Left ventricle myocardium inferior (tissue), 1 donor: ENCODE measurements around the gene B4GALT6. TPM values are rescaled to one million over a fixed set of nuclear protein-coding genes. Genes with fewer than 3 reads are reported as not detected.

Experiments used
- DNase-seq: peaks from one replicate; pipeline ENCODE4 v3.0.0-alpha.2; 2020
- H3K27ac ChIP-seq: fragments of 200-600 bp; replicated peaks from 2 replicates; pipeline ENCODE4 v1.8.0; 2021
- H3K27me3 ChIP-seq: fragments of 200-600 bp; 2 replicates; pipeline ENCODE4 v1.8.0; 2021; ENCODE audit warnings: low read depth
- H3K36me3 ChIP-seq: fragments of 200-600 bp; 2 replicates; pipeline ENCODE4 v1.8.0; 2021
- H3K4me1 ChIP-seq: fragments of 200-600 bp; 2 replicates; pipeline ENCODE4 v1.8.0; 2021
- H3K4me3 ChIP-seq: fragments of 200-600 bp; 2 replicates; pipeline ENCODE4 v1.8.0; 2021; ENCODE audit warnings: mild to moderate bottlenecking, moderate library complexity
- H3K9me3 ChIP-seq: fragments of 200-600 bp; replicated peaks from 2 replicates; pipeline ENCODE4 v1.8.0; 2021
- CTCF ChIP-seq: fragments of 200-600 bp; IDR thresholded peaks from 2 replicates; pipeline ENCODE4 v1.8.0; 2021; ENCODE audit warnings: antibody characterized with exemption, mild to moderate bottlenecking, borderline replicate concordance
- intact Hi-C: fragments of 100-400 bp; cut with micrococcal nuclease; formaldehyde crosslinking; loops from one replicate; pipeline ENCODE4 v1.11.0; 2022
- total RNA-seq: library from RNA; stranded (reverse); fragmentation: NEBNext Ultra II Directional; extraction: Animal tissue kit (Norgen Biotek cat#: 25700); gene quantifications from one replicate; pipeline ENCODE4 v1.2.1, GENCODE V29; 2021
- donor health status: DM: no; HTN: yes; CAD: no; lungs with severe emphysema.

Gene B4GALT6
- total RNA-seq, 1 donor from 2014 or later, result 5.3 TPM

- H3K4me3 ChIP-seq, result no peak overlapping the region
- no peaks in the 10 kb centered on the region for H3K27me3 ChIP-seq
- no peak for DNase-seq
- no peaks in the 10 kb centered on the region for H3K4me1 ChIP-seq
- H3K27ac ChIP-seq, result no peak overlapping the region
- no peaks in the 10 kb centered on the region for H3K36me3 ChIP-seq
- intact Hi-C loops, result no loop called here
- no peaks in the 10 kb centered on the region for H3K9me3 ChIP-seq
- no peak for TF ChIP-seq CTCF
These were observed 65.1 kb downstream of the B4GALT6 start for GRCh38 chr18:31619291-31619690.

GRCh38 chr18:31618801-31619200 lies 65.6 kb downstream of the B4GALT6 start:
- Histone ChIP-seq H3K36me3 (no peaks in the 10 kb centered on the region), H3K4me3 (no peak overlapping the region), H3K27ac (no peak overlapping the region), H3K4me1 (no peaks in the 10 kb centered on the region), H3K27me3 (no peaks in the 10 kb centered on the region), H3K9me3 (no peaks in the 10 kb centered on the region)
- intact Hi-C loops, result no loop called here
- TF ChIP-seq CTCF, result no peak
- no peak for DNase-seq

DNA sequence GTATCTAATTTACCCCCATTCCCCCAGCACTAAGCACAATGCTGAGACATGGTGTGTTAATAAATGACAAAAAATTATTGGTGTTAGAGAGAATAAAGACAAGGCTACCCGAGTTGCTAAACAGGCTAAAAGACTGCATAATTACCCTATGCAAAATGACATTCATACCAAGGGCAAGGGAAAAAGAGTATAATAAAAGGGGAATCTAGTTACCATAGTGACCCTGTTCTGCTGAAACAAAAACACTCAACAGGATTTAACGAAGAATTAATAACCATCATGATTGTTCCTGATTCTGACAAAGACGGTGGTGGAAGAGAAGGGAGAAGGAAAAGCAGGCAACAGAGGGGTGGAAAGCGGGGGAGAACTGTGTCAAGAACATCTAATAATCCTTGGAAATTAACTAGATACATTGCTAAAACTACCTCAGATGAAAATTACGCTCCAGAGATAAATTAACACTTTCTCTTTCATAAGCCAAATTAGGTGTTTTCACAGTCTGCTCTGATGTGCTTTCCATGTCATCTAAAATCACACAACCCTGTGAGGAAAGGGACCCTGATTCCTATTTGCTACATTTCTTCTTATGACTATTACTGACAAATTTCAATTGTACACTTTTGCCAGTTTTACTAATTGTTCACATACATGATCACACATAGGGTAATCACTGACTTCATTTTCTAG lies 67.2 kb downstream of the B4GALT6 start:
- Histone ChIP-seq H3K36me3 (no peaks in the 10 kb centered on the region), H3K27ac (no peak overlapping the region), H3K9me3 (no peaks in the 10 kb centered on the region), H3K27me3 (no peaks in the 10 kb centered on the region), H3K4me3 (no peak overlapping the region), H3K4me1 (peaks cover under 1% of the 10 kb centered on the region)
- intact Hi-C loops, result no loop called here
- no peak for DNase-seq
- no peak for TF ChIP-seq CTCF

GRCh38 chr18:31616586-31616985 lies 67.8 kb downstream of the B4GALT6 start:
- Histone ChIP-seq H3K27me3 (no peaks in the 10 kb centered on the region), H3K4me3 (no peak overlapping the region), H3K36me3 (no peaks in the 10 kb centered on the region), H3K9me3 (no peaks in the 10 kb centered on the region), H3K4me1 (peaks cover 7% of the 10 kb centered on the region), H3K27ac (no peak overlapping the region)
- TF ChIP-seq CTCF, result no peak
- no peak for DNase-seq
- intact Hi-C loops, result no loop called here

- Histone ChIP-seq H3K9me3 (no peaks in the 10 kb centered on the region), H3K27ac (no peak overlapping the region), H3K27me3 (no peaks in the 10 kb centered on the region), H3K36me3 (no peaks in the 10 kb centered on the region), H3K4me1 (peaks cover 23% of the 10 kb centered on the region), H3K4me3 (no peak overlapping the region)
- no peak for DNase-seq
- no peak for TF ChIP-seq CTCF
- intact Hi-C loops, result no loop called here
These were observed 70.3 kb downstream of the B4GALT6 start for GRCh38 chr18:31614044-31614443.
